Liver (tissue), 3 donors: ENCODE results near the gene DUSP16.

Source experiments
- CTCF ChIP-seq: fragments of 150-350 bp; IDR thresholded peaks from 2 replicates; pipeline ENCODE4 v1.5.1; 2017; ENCODE audit warnings: improper control_type of control experiment, low read depth, low read length; ENCODE audit not compliant: missing input control
- EGR1 ChIP-seq, 2 donors: IDR thresholded peaks; 2 replicates each; pipeline ENCODE4 v1.6.1; 2016 to 2018; ENCODE audit warnings: antibody characterized with exemption in 2 of 2, low read depth in 2 of 2
- FOXA2 ChIP-seq: IDR thresholded peaks from 2 replicates; pipeline ENCODE4 v1.6.1; 2016; ENCODE audit warnings: antibody characterized with exemption
- GABPA ChIP-seq, 2 donors: IDR thresholded peaks in 1 of 2; conservative IDR thresholded peaks in 1 of 2; 2 replicates each; pipeline ENCODE4 v1.6.1; 2016; ENCODE audit warnings: antibody characterized with exemption in 2 of 2, mild to moderate bottlenecking in 1 of 2, moderate library complexity in 1 of 2
- JUND ChIP-seq, 2 donors: IDR thresholded peaks; 2 replicates each; pipeline ENCODE4 v1.6.1; 2016; ENCODE audit warnings: antibody characterized with exemption in 2 of 2
- MAX ChIP-seq: IDR thresholded peaks from 2 replicates; pipeline ENCODE4 v1.6.1; 2016; ENCODE audit warnings: antibody characterized with exemption
- RAD21 ChIP-seq, 2 donors: IDR thresholded peaks; 2 replicates each; pipeline ENCODE4 v1.6.1; 2016; ENCODE audit warnings: antibody characterized with exemption in 2 of 2, mild to moderate bottlenecking in 2 of 2
- REST ChIP-seq: IDR thresholded peaks from 2 replicates; pipeline ENCODE4 v1.6.1; 2016; ENCODE audit warnings: antibody characterized with exemption, mild to moderate bottlenecking
- RXRA ChIP-seq, 2 donors: IDR thresholded peaks; 2 replicates each; pipeline ENCODE4 v1.6.1; 2017 to 2018; ENCODE audit warnings: antibody characterized with exemption in 2 of 2, mild to moderate bottlenecking in 1 of 2
- SP1 ChIP-seq: IDR thresholded peaks from 2 replicates; pipeline ENCODE4 v1.6.1; 2018; ENCODE audit warnings: antibody characterized with exemption, mild to moderate bottlenecking
- TAF1 ChIP-seq: conservative IDR thresholded peaks from 2 replicates; pipeline ENCODE4 v1.6.1; 2016; ENCODE audit warnings: antibody characterized with exemption, mild to moderate bottlenecking
- YY1 ChIP-seq: IDR thresholded peaks from 2 replicates; pipeline ENCODE4 v1.6.1; 2016; ENCODE audit warnings: antibody characterized with exemption, mild to moderate bottlenecking
- ZBTB33 ChIP-seq: IDR thresholded peaks from 2 replicates; pipeline ENCODE4 v1.6.1; 2016; ENCODE audit warnings: antibody characterized with exemption
- donor health status: healthy.
- donor health status: healthy.

- TF ChIP-seq RAD21 (IDR thresholded peaks at IDR 0.05) (no peak), JUND (IDR thresholded peaks at IDR 0.05) (no peak), CTCF (no peak), TAF1 (no peak), YY1 (no peak), RXRA (IDR thresholded peaks at IDR 0.05) (no peak), ZBTB33 (no peak), REST (no peak), MAX (no peak), GABPA (IDR thresholded peaks at IDR 0.05 in 1 of 2, conservative IDR thresholded peaks at IDR 0.05 in 1 of 2) (no peak), SP1 (no peak), FOXA2 (no peak), EGR1 (IDR thresholded peaks at IDR 0.05; ENCODE audit: low read depth in 2 of 2) (no peak)
These were observed 25.2 kb downstream of the DUSP16 start for GRCh38 chr12:12537421-12537820.
